Measurements from ENCODE around the gene DPP9.
"Not testable (repeated sequence)": the region's sequence is repeated elsewhere in the genome, so short reads cannot be mapped to it uniquely, and the experiment has no call there.

Gene DPP9

GRCh38 chr19:4740092-4740491 is 16.4 kb upstream of the DPP9 start:
- no peak for DNase-seq (ENCODE audit: low read depth, low spot score)

GRCh38 chr19:4738734-4739133 is 15.1 kb upstream of the DPP9 start:
- no peak for DNase-seq (ENCODE audit: low read depth, low spot score)

GRCh38 chr19:4737955-4738600 is 14.4 kb upstream of the DPP9 start:
- DNase-seq (ENCODE audit: low read depth, low spot score): no peak

- no peak for DNase-seq (ENCODE audit: low read depth, low spot score)
Measured at GRCh38 chr19:4733755-4734345, 10.2 kb upstream of the DPP9 start.

GRCh38 chr19:4732680-4733114 is 9.1 kb upstream of the DPP9 start:
- no peak for DNase-seq (ENCODE audit: low read depth, low spot score)

- no peak for DNase-seq (ENCODE audit: low read depth, low spot score)
Measured at GRCh38 chr19:4730740-4731171, 7.1 kb upstream of the DPP9 start.

GRCh38 chr19:4728871-4729270 is 5.2 kb upstream of the DPP9 start:
- DNase-seq (ENCODE audit: low read depth, low spot score): no peak

- DNase-seq (ENCODE audit: low read depth, low spot score): no peak
Measured at GRCh38 chr19:4722671-4723594, 709 bp downstream of the DPP9 start.

GRCh38 chr19:4721196-4721595 is 2.4 kb downstream of the DPP9 start:
- DNase-seq (ENCODE audit: low read depth, low spot score): no peak

- no peak for DNase-seq (ENCODE audit: low read depth, low spot score)
Measured at GRCh38 chr19:4720037-4720700, 3.5 kb downstream of the DPP9 start.

- no peak for DNase-seq (ENCODE audit: low read depth, low spot score)
Measured at GRCh38 chr19:4719499-4719866, 4.2 kb downstream of the DPP9 start.

GRCh38 chr19:4717966-4718701 is 5.5 kb downstream of the DPP9 start:
- DNase-seq (ENCODE audit: low read depth, low spot score): no peak

- DNase-seq (ENCODE audit: low read depth, low spot score): peak; percentile 80
Measured at GRCh38 chr19:4717191-4717965, 6.3 kb downstream of the DPP9 start.

- DNase-seq (ENCODE audit: low read depth, low spot score): no peak
Measured at GRCh38 chr19:4715529-4716221, 8.0 kb downstream of the DPP9 start.

- not testable (repeated sequence) for DNase-seq (ENCODE audit: low read depth, low spot score)
Measured at GRCh38 chr19:4715178-4715528, 8.5 kb downstream of the DPP9 start.

- no peak for DNase-seq (ENCODE audit: low read depth, low spot score)
Measured at GRCh38 chr19:4714016-4714415, 9.6 kb downstream of the DPP9 start.

- no peak for DNase-seq (ENCODE audit: low read depth, low spot score)
Measured at GRCh38 chr19:4713384-4713951, 10.2 kb downstream of the DPP9 start.

- no peak for DNase-seq (ENCODE audit: low read depth, low spot score)
Measured at GRCh38 chr19:4712771-4713170, 10.9 kb downstream of the DPP9 start.

- no peak for DNase-seq (ENCODE audit: low read depth, low spot score)
Measured at GRCh38 chr19:4711211-4711610, 12.4 kb downstream of the DPP9 start.

GRCh38 chr19:4710281-4710600 is 13.4 kb downstream of the DPP9 start:
- no peak for DNase-seq (ENCODE audit: low read depth, low spot score)

Data from smooth muscle cell of the brain vasculature (primary cell).